ENCODE results near the gene HDAC9. TPM values are rescaled to one million over a fixed set of nuclear protein-coding genes. Genes with fewer than 3 reads are reported as not detected.

HDAC9 gene
- total and polyA plus RNA-seq, 11 donors, result 4.8 to 62.9 (median 30.6) TPM

DNA sequence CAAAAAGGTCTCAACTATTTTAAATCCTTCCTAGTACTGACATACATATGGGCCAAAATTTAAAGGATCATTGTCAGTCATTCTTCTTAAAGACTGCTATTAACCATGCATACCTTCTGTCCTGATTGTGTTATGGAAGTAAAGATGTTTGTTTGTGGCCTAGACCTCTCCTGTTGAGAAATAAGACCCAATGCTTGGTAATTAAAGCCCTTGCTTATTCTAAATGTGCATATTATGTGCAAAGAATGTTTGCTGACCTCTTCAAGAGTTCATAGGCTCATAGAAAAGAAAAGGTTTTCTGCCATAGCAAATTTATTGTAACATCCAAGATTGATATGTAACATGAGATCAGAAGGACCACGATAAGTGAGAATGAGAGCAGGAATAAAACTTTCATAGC, 476.3 kb downstream of the HDAC9 start:
- H3K4me1 ChIP-seq, result peaks cover 0 to 5% (median 0%) of the 10 kb centered on the region in 12 donors
- DNase-seq, result no peak
- no peaks in the 10 kb centered on the region for H3K36me3 ChIP-seq
- no peak overlapping the region for H3K4me3 ChIP-seq
- ATAC-seq, result no peak
- intact Hi-C loops (cut with DNase I), result no loop called here
- H3K27ac ChIP-seq, result no peak overlapping the region
- H3K9me3 ChIP-seq, result no peaks in the 10 kb centered on the region
- 93 to 97% (median 94%) methylated on average over 1 of the region's 1 CpG for WGBS, 4 donors
- H3K27me3 ChIP-seq, result no peaks in the 10 kb centered on the region
- TF ChIP-seq, protein P1, sequence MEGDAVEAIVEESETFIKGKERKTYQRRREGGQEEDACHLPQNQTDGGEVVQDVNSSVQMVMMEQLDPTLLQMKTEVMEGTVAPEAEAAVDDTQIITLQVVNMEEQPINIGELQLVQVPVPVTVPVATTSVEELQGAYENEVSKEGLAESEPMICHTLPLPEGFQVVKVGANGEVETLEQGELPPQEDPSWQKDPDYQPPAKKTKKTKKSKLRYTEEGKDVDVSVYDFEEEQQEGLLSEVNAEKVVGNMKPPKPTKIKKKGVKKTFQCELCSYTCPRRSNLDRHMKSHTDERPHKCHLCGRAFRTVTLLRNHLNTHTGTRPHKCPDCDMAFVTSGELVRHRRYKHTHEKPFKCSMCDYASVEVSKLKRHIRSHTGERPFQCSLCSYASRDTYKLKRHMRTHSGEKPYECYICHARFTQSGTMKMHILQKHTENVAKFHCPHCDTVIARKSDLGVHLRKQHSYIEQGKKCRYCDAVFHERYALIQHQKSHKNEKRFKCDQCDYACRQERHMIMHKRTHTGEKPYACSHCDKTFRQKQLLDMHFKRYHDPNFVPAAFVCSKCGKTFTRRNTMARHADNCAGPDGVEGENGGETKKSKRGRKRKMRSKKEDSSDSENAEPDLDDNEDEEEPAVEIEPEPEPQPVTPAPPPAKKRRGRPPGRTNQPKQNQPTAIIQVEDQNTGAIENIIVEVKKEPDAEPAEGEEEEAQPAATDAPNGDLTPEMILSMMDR (IDR thresholded peaks at IDR 0.05), result no peak

DNA sequence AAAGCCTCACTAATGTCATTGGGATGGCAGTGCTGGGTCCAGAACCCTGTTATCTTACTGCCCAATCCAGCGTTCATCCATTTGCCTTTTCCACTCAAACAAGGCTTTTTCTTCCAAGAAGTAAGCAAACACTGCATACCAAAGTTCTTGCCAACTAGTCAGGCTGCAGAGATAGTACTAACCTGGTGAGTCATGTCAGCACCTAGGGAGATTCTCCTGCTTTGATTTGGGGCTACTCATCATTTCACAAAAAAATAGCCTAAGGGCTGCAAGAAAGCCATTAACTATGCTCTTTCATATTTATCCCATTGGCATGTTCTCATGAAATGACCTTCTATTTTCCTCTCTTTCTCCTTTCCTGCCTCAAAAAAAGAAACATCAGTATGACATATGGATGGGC, 479.3 kb downstream of the HDAC9 start:
- H3K4me1 ChIP-seq, result peaks cover 0 to 13% (median 3%) of the 10 kb centered on the region in 12 donors
- no peak for TF ChIP-seq POLR2A (IDR thresholded peaks at IDR 0.05)
- TF ChIP-seq, protein P1 (IDR thresholded peaks at IDR 0.05), result no peak
- no peak overlapping the region for H3K4me3 ChIP-seq
- H3K27me3 ChIP-seq, result no peaks in the 10 kb centered on the region
- H3K36me3 ChIP-seq, result no peaks in the 10 kb centered on the region
- ATAC-seq (no peak), DNase-seq (no peak)
- WGBS, 4 donors, result 85 to 95% (median 93%) methylated on average over 1 of the region's 1 CpG
- no peak overlapping the region for H3K27ac ChIP-seq
- H3K9me3 ChIP-seq, result no peaks in the 10 kb centered on the region
- intact Hi-C loops (cut with DNase I), result no loop called here

DNA sequence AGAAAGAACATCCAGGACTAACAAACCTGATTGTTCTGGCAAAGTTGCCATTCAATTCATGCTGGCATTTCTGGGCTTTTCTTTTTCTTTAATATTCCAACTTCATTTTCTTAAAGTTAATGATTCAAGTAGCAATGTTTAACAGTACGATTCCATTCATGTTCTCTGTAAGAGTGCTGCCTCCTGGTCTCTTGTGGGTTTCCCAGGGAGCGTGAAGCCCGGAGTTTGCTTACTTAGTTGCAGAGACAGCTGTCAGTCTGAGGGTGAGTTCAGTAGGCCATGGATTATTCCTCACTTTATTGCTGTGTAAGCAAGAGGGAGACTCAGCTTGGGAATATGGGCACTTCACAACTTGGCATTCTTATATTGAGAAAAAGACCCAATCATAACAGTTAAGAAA, 479.7 kb downstream of the HDAC9 start:
- intact Hi-C loops (cut with DNase I), result no loop called here
- Histone ChIP-seq H3K4me3 (no peak overlapping the region), H3K9me3 (no peaks in the 10 kb centered on the region), H3K36me3 (no peaks in the 10 kb centered on the region), H3K27me3 (no peaks in the 10 kb centered on the region), H3K27ac (no peak overlapping the region), H3K4me1 (peaks cover 0 to 13% (median 3%) of the 10 kb centered on the region in 12 donors)
- 79 to 84% (median 81%) methylated on average over 3 of the region's 3 CpGs for WGBS, 4 donors
- TF ChIP-seq POLR2A (IDR thresholded peaks at IDR 0.05), result no peak
- TF ChIP-seq, protein P1 (IDR thresholded peaks at IDR 0.05), result no peak
- ATAC-seq (no peak), DNase-seq (no peak)

DNA sequence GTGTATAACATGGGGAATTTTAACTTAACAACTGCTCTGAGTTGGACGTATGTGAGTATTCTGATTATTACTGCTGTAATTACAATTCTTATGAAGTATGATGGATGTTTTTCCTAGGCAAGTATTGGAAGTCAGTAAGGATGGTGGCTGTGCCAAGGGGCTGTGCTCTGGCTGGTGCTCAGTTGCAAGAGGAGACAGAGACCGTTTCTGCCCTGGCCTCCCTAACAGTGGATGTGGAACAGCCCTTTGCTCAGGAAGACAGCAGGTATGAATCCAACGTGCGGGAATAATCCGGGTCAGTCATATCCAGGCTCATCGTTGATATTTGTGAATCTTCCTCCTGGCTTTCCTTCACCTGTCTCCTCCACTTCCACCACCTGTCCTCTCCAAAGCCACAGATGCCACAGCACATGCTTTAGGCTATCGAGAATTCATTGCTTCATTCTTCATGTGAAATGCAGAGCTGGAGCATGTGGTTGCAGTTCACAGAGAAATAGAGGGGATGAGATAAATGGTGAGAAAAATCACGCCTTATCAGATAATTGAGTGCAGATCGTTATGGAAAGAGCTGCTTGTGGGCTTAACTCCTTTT, 480.2 kb downstream of the HDAC9 start:
- H3K27ac ChIP-seq, result no peak overlapping the region
- 85 to 88% (median 87%) methylated on average over 9 of the region's 9 CpGs for WGBS, 4 donors

More for the DNA sequence above, 480.2 kb downstream of the HDAC9 start:
- intact Hi-C loops (cut with DNase I), result no loop called here
- ATAC-seq (no peak), DNase-seq (no peak)
- Histone ChIP-seq H3K27me3 (no peaks in the 10 kb centered on the region), H3K4me3 (no peak overlapping the region), H3K9me3 (no peaks in the 10 kb centered on the region), H3K4me1 (peaks cover 0 to 13% (median 3%) of the 10 kb centered on the region in 12 donors), H3K36me3 (no peaks in the 10 kb centered on the region)
- TF ChIP-seq, protein P1 (IDR thresholded peaks at IDR 0.05), result no peak
- no peak for TF ChIP-seq POLR2A (IDR thresholded peaks at IDR 0.05)
